Osteocyte (in vitro differentiated cells): Measurements from ENCODE around the gene DPYD. TPM values are rescaled to one million over a fixed set of nuclear protein-coding genes. Genes with fewer than 3 reads are reported as not detected.

Experiments
- DNase-seq: peaks from one replicate; pipeline ENCODE4 v3.0.0; 2021; ENCODE audit warnings: mixed read lengths; ENCODE audit not compliant: unreplicated experiment; ENCODE audit errors: extremely low spot score
- H3K27ac Mint-ChIP-seq: one replicate; pipeline ENCODE4 v1.8.0; 2021; ENCODE audit warnings: mild to moderate bottlenecking, mixed read lengths; ENCODE audit not compliant: unreplicated experiment
- H3K27me3 Mint-ChIP-seq: one replicate; pipeline ENCODE4 v1.8.0; 2021; ENCODE audit warnings: mixed read lengths; ENCODE audit not compliant: unreplicated experiment
- H3K36me3 Mint-ChIP-seq: one replicate; pipeline ENCODE4 v1.8.0; 2021; ENCODE audit warnings: mixed read lengths; ENCODE audit not compliant: unreplicated experiment
- H3K4me1 Mint-ChIP-seq: one replicate; pipeline ENCODE4 v1.8.0; 2021; ENCODE audit warnings: mixed read lengths; ENCODE audit not compliant: unreplicated experiment
- H3K4me3 Mint-ChIP-seq: one replicate; pipeline ENCODE4 v1.8.0; 2021; ENCODE audit warnings: mild to moderate bottlenecking, moderate library complexity, mixed read lengths; ENCODE audit not compliant: unreplicated experiment
- H3K9me3 Mint-ChIP-seq: one replicate; pipeline ENCODE4 v1.8.0; 2021; ENCODE audit warnings: mixed read lengths; ENCODE audit not compliant: unreplicated experiment
- total RNA-seq: library from RNA; stranded (reverse); gene quantifications from 2 replicates; pipeline ENCODE4 v1.2.1, GENCODE V29; 2021
- TF ChIP-seq, protein P1 (sequence below): fragments of 200-600 bp; sonication (generic); IDR thresholded peaks from 2 replicates; pipeline ENCODE4 v1.5.0; 2021; ENCODE audit warnings: antibody characterized with exemption, mild to moderate bottlenecking, moderate library complexity

The DPYD gene
- total RNA-seq, 1 donor from 2014 or later: 44.0 TPM

DNA sequence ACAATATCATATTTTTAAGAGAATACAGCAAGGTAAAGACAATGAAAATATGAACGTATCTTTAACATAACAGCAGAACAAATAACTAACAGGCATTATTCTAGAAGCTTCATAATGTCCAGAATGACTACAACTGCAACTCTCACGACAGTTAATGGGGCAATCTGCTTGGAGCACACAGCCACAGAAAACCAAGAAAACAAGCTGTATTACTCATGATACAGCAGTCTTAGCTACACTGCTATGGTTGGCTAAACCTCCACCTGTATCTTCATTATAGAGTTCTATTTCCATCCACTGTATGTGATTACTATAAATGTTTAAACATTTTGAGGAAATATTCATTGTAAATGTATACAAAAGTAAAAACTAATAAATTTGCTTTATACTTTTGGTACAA lies 139.9 kb downstream of the DPYD start:
- Mint-ChIP-seq H3K9me3 (no peaks in the 10 kb centered on the region), H3K27ac (no peak overlapping the region), H3K4me1 (no peaks in the 10 kb centered on the region), H3K27me3 (no peaks in the 10 kb centered on the region), H3K36me3 (peaks cover 4% of the 10 kb centered on the region), H3K4me3 (no peak overlapping the region)
- TF ChIP-seq, protein P1, sequence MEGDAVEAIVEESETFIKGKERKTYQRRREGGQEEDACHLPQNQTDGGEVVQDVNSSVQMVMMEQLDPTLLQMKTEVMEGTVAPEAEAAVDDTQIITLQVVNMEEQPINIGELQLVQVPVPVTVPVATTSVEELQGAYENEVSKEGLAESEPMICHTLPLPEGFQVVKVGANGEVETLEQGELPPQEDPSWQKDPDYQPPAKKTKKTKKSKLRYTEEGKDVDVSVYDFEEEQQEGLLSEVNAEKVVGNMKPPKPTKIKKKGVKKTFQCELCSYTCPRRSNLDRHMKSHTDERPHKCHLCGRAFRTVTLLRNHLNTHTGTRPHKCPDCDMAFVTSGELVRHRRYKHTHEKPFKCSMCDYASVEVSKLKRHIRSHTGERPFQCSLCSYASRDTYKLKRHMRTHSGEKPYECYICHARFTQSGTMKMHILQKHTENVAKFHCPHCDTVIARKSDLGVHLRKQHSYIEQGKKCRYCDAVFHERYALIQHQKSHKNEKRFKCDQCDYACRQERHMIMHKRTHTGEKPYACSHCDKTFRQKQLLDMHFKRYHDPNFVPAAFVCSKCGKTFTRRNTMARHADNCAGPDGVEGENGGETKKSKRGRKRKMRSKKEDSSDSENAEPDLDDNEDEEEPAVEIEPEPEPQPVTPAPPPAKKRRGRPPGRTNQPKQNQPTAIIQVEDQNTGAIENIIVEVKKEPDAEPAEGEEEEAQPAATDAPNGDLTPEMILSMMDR: no peak
- no peak for DNase-seq

DNA sequence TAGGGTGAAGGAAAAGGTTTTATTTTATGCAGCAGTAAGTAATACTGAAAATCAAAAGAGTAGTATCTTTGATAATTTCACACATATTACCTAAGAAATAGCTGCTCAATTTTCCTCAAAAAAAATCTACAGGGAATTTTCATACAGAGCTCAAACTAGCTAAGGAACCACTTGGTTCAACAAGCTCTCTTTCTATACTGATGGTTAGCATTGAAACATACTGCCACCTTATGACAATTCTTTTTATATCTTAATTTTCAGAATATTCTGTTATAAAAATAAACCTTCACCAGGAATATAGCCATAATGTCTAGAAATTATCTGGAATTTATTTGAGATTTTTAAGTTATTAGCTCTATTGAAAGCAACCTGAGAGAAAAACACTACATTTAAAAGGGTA lies 142.1 kb downstream of the DPYD start:
- Mint-ChIP-seq H3K4me3 (no peak overlapping the region), H3K4me1 (no peaks in the 10 kb centered on the region), H3K36me3 (peaks cover 12% of the 10 kb centered on the region), H3K27ac (no peak overlapping the region), H3K9me3 (peaks cover 7% of the 10 kb centered on the region), H3K27me3 (no peaks in the 10 kb centered on the region)
- TF ChIP-seq, protein P1: peak; percentile 47
- no peak for DNase-seq

DNA sequence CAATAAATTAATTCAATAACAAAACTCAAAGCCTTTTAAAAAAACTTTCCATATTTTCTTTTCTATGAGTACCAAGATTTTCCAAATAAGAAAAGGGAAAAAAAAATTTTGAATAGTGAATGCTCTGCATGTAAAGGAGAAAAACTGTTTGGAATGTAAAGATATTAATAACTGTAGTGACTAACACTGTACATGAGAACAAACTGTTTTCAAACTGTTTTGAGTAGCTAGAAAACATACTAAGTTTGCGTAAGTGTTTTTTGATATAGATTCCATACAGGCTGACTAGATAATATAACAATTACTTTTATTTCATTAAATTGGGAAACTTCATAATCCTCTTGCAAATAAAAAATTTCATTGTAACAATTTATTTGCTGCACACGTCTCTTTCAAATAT lies 150.5 kb downstream of the DPYD start:
- no peak overlapping the region for H3K27ac Mint-ChIP-seq
- H3K9me3 Mint-ChIP-seq: peaks cover 7% of the 10 kb centered on the region
- H3K27me3 Mint-ChIP-seq: no peaks in the 10 kb centered on the region
- H3K4me3 Mint-ChIP-seq: no peak overlapping the region
- TF ChIP-seq, protein P1: no peak
- peaks cover 20% of the 10 kb centered on the region for H3K4me1 Mint-ChIP-seq
- H3K36me3 Mint-ChIP-seq: peaks cover 6% of the 10 kb centered on the region
- no peak for DNase-seq

DNA sequence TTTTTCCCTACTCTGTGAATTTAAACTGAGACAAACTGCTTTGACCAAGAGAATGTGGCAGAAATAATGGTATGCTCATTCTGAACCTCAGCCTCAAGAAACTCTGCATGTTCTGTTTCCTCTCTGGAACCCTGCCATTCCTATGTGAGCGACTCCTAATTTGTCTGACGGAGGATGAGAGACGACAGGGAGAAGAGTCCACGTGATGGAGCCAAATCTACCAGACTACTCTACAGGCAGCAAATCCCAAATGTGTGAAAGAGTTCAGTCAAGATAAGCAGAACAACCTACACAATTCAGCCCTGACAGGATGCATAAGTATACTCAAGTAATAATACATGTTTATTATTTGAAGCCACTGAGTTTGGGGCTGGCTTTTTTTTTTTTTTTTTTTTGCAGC lies 153.5 kb downstream of the DPYD start:
- peaks cover 9% of the 10 kb centered on the region for H3K36me3 Mint-ChIP-seq
- H3K9me3 Mint-ChIP-seq: peaks cover 3% of the 10 kb centered on the region
- peaks cover 19% of the 10 kb centered on the region for H3K4me1 Mint-ChIP-seq
- H3K4me3 Mint-ChIP-seq: no peak overlapping the region
- TF ChIP-seq, protein P1: no peak
- no peak for DNase-seq
- no peak overlapping the region for H3K27ac Mint-ChIP-seq
- H3K27me3 Mint-ChIP-seq: no peaks in the 10 kb centered on the region

DNA sequence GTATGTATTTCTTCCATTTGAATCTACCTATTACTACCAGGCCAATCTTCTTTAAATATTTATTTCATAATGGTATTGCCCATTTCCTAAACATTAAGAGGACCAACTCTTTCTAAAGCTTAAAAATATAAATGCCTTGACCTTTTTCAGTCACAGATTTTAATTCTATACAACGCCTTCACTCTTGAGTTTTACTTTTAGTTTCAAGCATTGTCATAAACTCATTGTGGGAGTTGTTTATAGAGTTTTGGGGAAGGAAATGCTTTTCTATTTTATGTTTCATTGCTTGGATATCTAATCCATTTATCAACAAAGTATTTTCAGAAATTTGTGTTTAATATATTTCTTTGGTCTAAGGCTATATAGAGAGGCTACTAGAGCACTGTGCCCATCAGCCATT lies 155.8 kb downstream of the DPYD start:
- no peak overlapping the region for H3K4me3 Mint-ChIP-seq
- TF ChIP-seq, protein P1: no peak
- H3K27me3 Mint-ChIP-seq: no peaks in the 10 kb centered on the region
- peaks cover 4% of the 10 kb centered on the region for H3K4me1 Mint-ChIP-seq
- H3K27ac Mint-ChIP-seq: no peak overlapping the region
- H3K9me3 Mint-ChIP-seq: peaks cover 12% of the 10 kb centered on the region
- DNase-seq: no peak
- H3K36me3 Mint-ChIP-seq: peaks cover 20% of the 10 kb centered on the region
